ENCODE data around the gene NPIPA5.
"Not testable (repeated sequence)": the region's sequence is repeated elsewhere in the genome, so short reads cannot be mapped to it uniquely, and the experiment has no call there.

DNA sequence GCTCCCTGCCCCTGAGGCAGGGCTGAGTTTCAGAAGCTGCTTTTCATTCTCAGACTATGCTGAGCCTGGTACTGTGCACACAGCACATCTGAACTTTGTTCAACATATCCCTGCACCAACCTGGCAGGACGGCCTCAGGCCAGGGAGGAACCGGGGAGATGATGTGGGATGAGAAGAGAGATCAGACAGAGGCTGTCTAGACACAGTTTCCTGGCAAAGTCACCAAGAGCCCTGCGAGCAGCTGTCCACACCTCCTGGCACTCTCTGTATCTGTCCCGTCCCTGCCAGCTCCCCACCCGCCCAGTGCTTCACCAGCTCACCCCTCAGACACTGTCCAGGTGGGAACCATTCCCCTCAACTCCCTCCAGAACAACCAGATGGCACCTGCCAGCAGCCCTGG lies 39.1 kb downstream of the NPIPA5 start:
- TF ChIP-seq BHLHE40 (IDR thresholded peaks at IDR 0.05; ENCODE audit: borderline replicate concordance); SP1 (IDR thresholded peaks at IDR 0.05); FOXA1 (IDR thresholded peaks at IDR 0.05); LEF1 (IDR thresholded peaks at IDR 0.05; ENCODE audit: borderline replicate concordance); ARNT (IDR thresholded peaks at IDR 0.05); SUZ12 (IDR thresholded peaks at IDR 0.05); ZNF384 (IDR thresholded peaks at IDR 0.05); L3MBTL2 (conservative IDR thresholded peaks at IDR 0.05); NFRKB (IDR thresholded peaks at IDR 0.05); FOXK2 (IDR thresholded peaks at IDR 0.05); TARDBP (IDR thresholded peaks at IDR 0.05); FOXM1 (IDR thresholded peaks at IDR 0.05; ENCODE audit: borderline replicate concordance): not testable (repeated sequence)
- TF ChIP-seq, protein P1, sequence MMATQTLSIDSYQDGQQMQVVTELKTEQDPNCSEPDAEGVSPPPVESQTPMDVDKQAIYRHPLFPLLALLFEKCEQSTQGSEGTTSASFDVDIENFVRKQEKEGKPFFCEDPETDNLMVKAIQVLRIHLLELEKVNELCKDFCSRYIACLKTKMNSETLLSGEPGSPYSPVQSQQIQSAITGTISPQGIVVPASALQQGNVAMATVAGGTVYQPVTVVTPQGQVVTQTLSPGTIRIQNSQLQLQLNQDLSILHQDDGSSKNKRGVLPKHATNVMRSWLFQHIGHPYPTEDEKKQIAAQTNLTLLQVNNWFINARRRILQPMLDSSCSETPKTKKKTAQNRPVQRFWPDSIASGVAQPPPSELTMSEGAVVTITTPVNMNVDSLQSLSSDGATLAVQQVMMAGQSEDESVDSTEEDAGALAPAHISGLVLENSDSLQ (IDR thresholded peaks at IDR 0.05): not testable (repeated sequence)

Measured in HEK293T (cell line).